K562 (cell line): ENCODE measurements around the gene TMEM143. TPM values are rescaled to one million over a fixed set of nuclear protein-coding genes. Genes with fewer than 3 reads are reported as not detected.

Experiments
- ATAC-seq: fragments of 200-7000 bp; cut with Tn5 transposase; 3 replicates; pipeline ENCODE4 v1.9.1; 2020; ENCODE audit warnings: moderate library complexity
- BruUV-seq: library from RNA; stranded (reverse); fragments of 400-500 nt; replicated peaks from 2 replicates; lab custom pipeline; 2021; lab: Mats Ljungman, UMichigan
- CTCF ChIA-PET: fragments of 300-600 bp; formaldehyde crosslinking; extraction: SDS; loops from one replicate; lab custom pipeline; 2021; ENCODE audit warnings: low intra/inter-chr PET ratio; lab: Yijun Ruan, JAX
- POLR2A ChIA-PET: fragments of 300-600, 350-650 bp; sonication (Branson Sonifier 250); formaldehyde crosslinking; extraction: SDS; loops from one replicate; lab custom pipeline; 2021; ENCODE audit warnings: antibody characterized with exemption, inconsistent platforms; lab: Yijun Ruan, JAX
- DNase-seq, 4 experiments: peaks; one replicate each; pipeline versions ENCODE4 v3.0.0 to v3.0.0-alpha.2; 2011 to 2018; ENCODE audit warnings: low spot score in 3 of 4, mixed read lengths in 3 of 4; ENCODE audit errors: extremely low read depth in 1 of 4
- FAIRE-seq: peaks from 2 replicates; lab custom pipeline; 2011; peaks lifted over from hg19 to GRCh38; lab: Jason Lieb, UNC
- H2AFZ ChIP-seq: 2 replicates; pipeline ENCODE4 v1.6.0; 2011; ENCODE audit warnings: low read depth, low read length, control low read depth, inconsistent platforms
- H3K27ac ChIP-seq: fragments of 200-600 bp; 3 replicates; pipeline ENCODE4 v1.8.0; 2011; ENCODE audit warnings: low read depth, mild to moderate bottlenecking, control low read depth, inconsistent platforms, low read length, moderate library complexity, mixed read lengths; ENCODE audit errors: extremely low read depth
- H3K27me3 ChIP-seq, 2 experiments: fragments of 300-600 bp in 1 of 2; 2 replicates in 1 of 2; 3 replicates in 1 of 2; pipeline versions ENCODE4 v1.6.0 to v1.8.0; 2011; ENCODE audit warnings: inconsistent platforms in 2 of 2, low read length in 2 of 2, mild to moderate bottlenecking in 1 of 2, mixed read lengths in 1 of 2, moderate library complexity in 1 of 2; ENCODE audit not compliant: control insufficient read depth in 2 of 2, insufficient read depth in 2 of 2
- H3K36me3 ChIP-seq: fragments of 300-600 bp; 3 replicates; pipeline ENCODE4 v1.8.0; 2011; ENCODE audit warnings: mild to moderate bottlenecking, low read length, inconsistent platforms; ENCODE audit not compliant: control insufficient read depth, insufficient read depth
- H3K4me1 ChIP-seq, 2 experiments: fragments of 200-600 bp in 1 of 2; replicated peaks in 1 of 2; 2 replicates in 1 of 2; 3 replicates in 1 of 2; pipeline versions ENCODE4 v1.5.1 to v1.8.0; 2011; ENCODE audit warnings: inconsistent platforms in 2 of 2, low read length in 2 of 2, mild to moderate bottlenecking in 1 of 2, mixed read lengths in 1 of 2, moderate library complexity in 1 of 2; ENCODE audit not compliant: control insufficient read depth in 2 of 2, insufficient read depth in 2 of 2
- H3K4me2 ChIP-seq: 2 replicates; pipeline ENCODE4 v1.6.1; 2011; ENCODE audit warnings: low read length, control low read depth, inconsistent platforms, mixed read lengths; ENCODE audit not compliant: insufficient read depth
- H3K4me3 ChIP-seq: fragments of 200-600 bp; sonication (generic), shearing (Covaris generic); 2 replicates; pipeline ENCODE4 v1.5.1; 2016; ENCODE audit warnings: control low read depth, inconsistent platforms
- H3K79me2 ChIP-seq: fragments of 200-600 bp; 3 replicates; pipeline ENCODE4 v1.8.0; 2011; ENCODE audit warnings: low read length, inconsistent platforms; ENCODE audit not compliant: control insufficient read depth, insufficient read depth
- H3K9ac ChIP-seq, 2 experiments: 2 replicates each; pipeline versions ENCODE4 v1.6.0 to v1.6.1; 2011; ENCODE audit warnings: low read depth in 2 of 2, low read length in 2 of 2, control low read depth in 1 of 2, inconsistent platforms in 1 of 2, mild to moderate bottlenecking in 1 of 2, mixed read lengths in 1 of 2; ENCODE audit not compliant: insufficient read depth in 1 of 2
- H3K9me1 ChIP-seq: one replicate; pipeline ENCODE4 v1.6.0; 2011; ENCODE audit warnings: inconsistent platforms, mild to moderate bottlenecking, low read length, moderate library complexity; ENCODE audit not compliant: control insufficient read depth, insufficient read depth
- H3K9me3 ChIP-seq: replicated peaks from 2 replicates; pipeline ENCODE4 v1.5.1; 2011; ENCODE audit warnings: low read depth, low read length, inconsistent platforms; ENCODE audit not compliant: control insufficient read depth, insufficient read depth
- H4K20me1 ChIP-seq: replicated peaks from 2 replicates; pipeline ENCODE4 v1.6.1; 2011; ENCODE audit warnings: low read length, inconsistent platforms, mixed read lengths; ENCODE audit not compliant: control insufficient read depth, insufficient read depth
- NELFE ChIP-seq: IDR thresholded peaks from 2 replicates; pipeline ENCODE4 v1.6.1; 2011; ENCODE audit warnings: mild to moderate bottlenecking; ENCODE audit not compliant: insufficient read depth, insufficient read length
- NONO ChIP-seq, 2 experiments: fragments of 200-400 bp in 1 of 2; fragments of 450-650 bp in 1 of 2; formaldehyde crosslinking in 1 of 2; IDR thresholded peaks; 2 replicates each; pipeline ENCODE4 v1.6.1; 2017; ENCODE audit warnings: low read depth in 2 of 2, mild to moderate bottlenecking in 2 of 2, moderate library complexity in 2 of 2, low read length in 1 of 2
- POLR2G ChIP-seq: fragments of 200-400 bp; formaldehyde crosslinking; IDR thresholded peaks from 2 replicates; pipeline ENCODE4 v1.6.1; 2017; ENCODE audit warnings: low read depth, mild to moderate bottlenecking, antibody characterized with exemption, low read length, moderate library complexity
- RCOR1 ChIP-seq, 2 experiments: IDR thresholded peaks; 2 replicates each; pipeline ENCODE4 v1.6.1; 2012; ENCODE audit warnings: low read depth in 2 of 2, low read length in 2 of 2, borderline replicate concordance in 1 of 2, improper control_type of control experiment in 1 of 2
- SMC3 ChIP-seq: conservative IDR thresholded peaks from 2 replicates; pipeline ENCODE4 v1.6.1; 2011; ENCODE audit warnings: low read depth, low read length, improper control_type of control experiment; ENCODE audit not compliant: insufficient read depth
- SOX6 ChIP-seq: fragments of 450-650 bp; IDR thresholded peaks from 2 replicates; pipeline ENCODE4 v1.6.1; 2014; ENCODE audit warnings: mild to moderate bottlenecking
- ZEB2 ChIP-seq: fragments of 450-650 bp; IDR thresholded peaks from 2 replicates; pipeline ENCODE4 v1.6.1; 2016
- ZNF184 ChIP-seq: sonication (generic); formaldehyde crosslinking; IDR thresholded peaks from 2 replicates; pipeline ENCODE4 v1.5.0; 2020; ENCODE audit warnings: missing genetic modification reagents
- whole genome bisulfite sequencing: fragments of 100-300 bp; shearing (Covaris generic); methylation state at CpG from one replicate; pipeline ENCODE4 v1.1.6; 2016; ENCODE audit warnings: low coverage, mixed read lengths; ENCODE audit not compliant: insufficient coverage; ENCODE audit errors: missing lambda C conversion rate; 5-methylcytosine and 5-hydroxymethylcytosine counted together
- in situ Hi-C: fragments of 300-500 bp; cut with MboI; formaldehyde crosslinking; loops from 4 replicates; pipeline ENCODE4 v1.15.0; 2018; ENCODE audit warnings: inconsistent platforms, mixed read lengths
- intact Hi-C: fragments of 100-400 bp; cut with micrococcal nuclease; formaldehyde crosslinking; loops from 2 replicates; pipeline ENCODE4 v1.14.2; 2022
- polyA plus RNA-seq, 8 experiments: library from polyadenylated mRNA; depleted of rRNA in 4 of 8; stranded (reverse) in 5 of 8; unstranded in 3 of 8; fragments of >200 nt; fragmentation: Nextera tagmentation in 2 of 8; fragmentation: Illumina TruSeq in 1 of 8; extraction: Ambion mirVana in 2 of 8; extraction: Trizol in 1 of 8; gene quantifications; 2 replicates each; pipeline versions ENCODE4 v1.2.1 to v1.2.3, GENCODE V29; 2011 to 2014; ENCODE audit warnings: inconsistent platforms in 1 of 8, missing spikeins in 1 of 8
- total RNA-seq, 7 experiments: library from RNA; depleted of rRNA in 6 of 7; stranded (reverse); fragments of >200 nt in 6 of 7; fragmentation: Illumina TruSeq in 2 of 7; extraction: Trizol in 2 of 7; gene quantifications; 2 replicates each; pipeline versions ENCODE4 v1.2.1 to v1.2.3, GENCODE V29; 2011 to 2021; ENCODE audit warnings: low replicate concordance in 1 of 7
- TF ChIP-seq, protein P1 (sequence below), 3 experiments: IDR thresholded peaks in 2 of 3; conservative IDR thresholded peaks in 1 of 3; 2 replicates each; pipeline ENCODE4 v1.5.1; 2011 to 2012; ENCODE audit warnings: low read length in 3 of 3, mild to moderate bottlenecking in 3 of 3, control low read depth in 2 of 3, improper control_type of control experiment in 1 of 3, inconsistent platforms in 1 of 3, low read depth in 1 of 3, mixed read lengths in 1 of 3, moderate library complexity in 1 of 3; ENCODE audit not compliant: insufficient read depth in 2 of 3

The TMEM143 gene
- total and polyA plus RNA-seq, 9 of the 15 experiments (the other 6 are each of a cell fraction or from before 2014, with no cell fraction given) = 0.66 to 8.8 (median 4.3) TPM

DNA sequence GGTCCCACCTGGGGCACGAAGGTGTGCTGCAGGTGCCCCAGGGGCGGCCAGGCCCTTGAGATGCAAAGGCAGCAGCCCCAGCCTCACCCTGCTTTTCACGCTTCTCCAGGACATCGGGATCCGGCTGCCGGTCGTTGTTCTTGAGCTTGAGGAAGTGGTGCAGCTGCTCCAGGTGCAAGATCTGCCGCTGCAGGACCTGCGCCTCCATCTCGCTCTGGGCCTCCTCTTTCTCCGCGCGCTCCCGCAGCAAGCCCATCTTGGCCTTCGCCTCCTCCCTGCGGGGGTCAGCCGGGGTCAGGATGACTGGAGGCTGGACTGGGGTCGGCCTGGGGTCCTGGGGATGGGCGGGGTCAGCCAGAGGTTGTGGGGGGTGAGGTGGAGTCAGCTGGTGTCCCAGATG is 59.9 kb downstream of the TMEM143 start:
- no TSS peak for BruUV-seq
- Histone ChIP-seq H3K4me2 (no peak overlapping the region), H3K79me2 (no peaks in the 10 kb centered on the region), H3K27me3 (peaks cover 12 to 27% of the 10 kb centered on the region in 2 experiments; a peak in 4 of 5 replicates), H3K27ac (no peak overlapping the region), H3K4me1 (peaks cover 3 to 17% of the 10 kb centered on the region in 2 experiments; a peak in 4 of 5 replicates), H3K9me3 (no peaks in the 10 kb centered on the region), H3K36me3 (no peaks in the 10 kb centered on the region), H3K9ac (peak overlapping the region in 1 of 2 experiments; percentile 37; a peak in 1 of 4 replicates), H3K4me3 (no peak overlapping the region), H4K20me1 (no peaks in the 10 kb centered on the region), H2AFZ (no peak overlapping the region), H3K9me1 (no peaks in the 10 kb centered on the region)
- TF ChIP-seq ZNF184 (no peak), NELFE (no peak), ZEB2 (no peak), SMC3 (no peak), SOX6 (no peak), POLR2G (no peak), NONO (IDR thresholded peaks at IDR 0.05; ENCODE audit: low read depth in 2 of 2, low read length in 1 of 2) (no peak), RCOR1 (IDR thresholded peaks at IDR 0.05; ENCODE audit: borderline replicate concordance in 1 of 2, low read depth in 2 of 2, low read length in 2 of 2) (no peak)
- TF ChIP-seq, protein P1, sequence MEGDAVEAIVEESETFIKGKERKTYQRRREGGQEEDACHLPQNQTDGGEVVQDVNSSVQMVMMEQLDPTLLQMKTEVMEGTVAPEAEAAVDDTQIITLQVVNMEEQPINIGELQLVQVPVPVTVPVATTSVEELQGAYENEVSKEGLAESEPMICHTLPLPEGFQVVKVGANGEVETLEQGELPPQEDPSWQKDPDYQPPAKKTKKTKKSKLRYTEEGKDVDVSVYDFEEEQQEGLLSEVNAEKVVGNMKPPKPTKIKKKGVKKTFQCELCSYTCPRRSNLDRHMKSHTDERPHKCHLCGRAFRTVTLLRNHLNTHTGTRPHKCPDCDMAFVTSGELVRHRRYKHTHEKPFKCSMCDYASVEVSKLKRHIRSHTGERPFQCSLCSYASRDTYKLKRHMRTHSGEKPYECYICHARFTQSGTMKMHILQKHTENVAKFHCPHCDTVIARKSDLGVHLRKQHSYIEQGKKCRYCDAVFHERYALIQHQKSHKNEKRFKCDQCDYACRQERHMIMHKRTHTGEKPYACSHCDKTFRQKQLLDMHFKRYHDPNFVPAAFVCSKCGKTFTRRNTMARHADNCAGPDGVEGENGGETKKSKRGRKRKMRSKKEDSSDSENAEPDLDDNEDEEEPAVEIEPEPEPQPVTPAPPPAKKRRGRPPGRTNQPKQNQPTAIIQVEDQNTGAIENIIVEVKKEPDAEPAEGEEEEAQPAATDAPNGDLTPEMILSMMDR (IDR thresholded peaks at IDR 0.05 in 2 of 3, conservative IDR thresholded peaks at IDR 0.05 in 1 of 3; ENCODE audit: insufficient read depth in 2 of 3, low read depth in 1 of 3, low read length in 3 of 3) = no peak
- POLR2A ChIA-PET = interaction anchor here (0.6 kb wide), 1 partner anchor 10 kb away, joined by 3 read pairs; no protein-coding TSS in a partner anchor
- CTCF ChIA-PET = no interaction called here
- FAIRE-seq (no peak), DNase-seq (no peak), ATAC-seq (no peak)
- in situ Hi-C loops (loop anchor here (5.0 to 10.0 kb wide), 2 partner anchors 43 to 339 kb away; no protein-coding TSS in a partner anchor), intact Hi-C loops (no loop called here)
- 51% methylated on average over 18 of the region's 19 CpGs for WGBS
